Left lung (tissue), 10 donors: ENCODE data around the gene ASTN2. TPM values are rescaled to one million over a fixed set of nuclear protein-coding genes. Genes with fewer than 3 reads are reported as not detected.

Source experiments
- ATAC-seq: fragments of 200-7000 bp; cut with Tn5 transposase; one replicate; pipeline ENCODE4 v1.9.1; 2020; ENCODE audit warnings: moderate library complexity
- DNase-seq, 4 donors: peaks; one replicate each; pipeline ENCODE4 v3.0.0-alpha.2; 2013 to 2020
- H3K27ac ChIP-seq, 2 donors: fragments of 200-600 bp; sonication (generic) in 1 of 2; one replicate each; pipeline versions ENCODE4 v1.5.0 to v1.8.0; 2020 to 2021
- H3K27me3 ChIP-seq, 2 donors: fragments of 200-600 bp; sonication (generic) in 1 of 2; one replicate each; pipeline versions ENCODE4 v1.5.0 to v1.8.0; 2020 to 2021
- H3K36me3 ChIP-seq, 2 donors: fragments of 200-600 bp; sonication (generic) in 1 of 2; one replicate each; pipeline versions ENCODE4 v1.5.0 to v1.8.0; 2020 to 2021
- H3K4me1 ChIP-seq, 2 donors: fragments of 200-600 bp; one replicate each; pipeline ENCODE4 v1.8.0; 2021
- H3K4me3 ChIP-seq, 2 donors: fragments of 200-600 bp; sonication (generic) in 1 of 2; one replicate each; pipeline versions ENCODE4 v1.5.0 to v1.8.0; 2020 to 2021; ENCODE audit warnings: mild to moderate bottlenecking in 1 of 2
- H3K9me3 ChIP-seq, 2 donors: fragments of 200-600 bp; sonication (generic) in 1 of 2; one replicate each; pipeline versions ENCODE4 v1.5.0 to v1.8.0; 2020 to 2021
- CTCF ChIP-seq, 2 donors: fragments of 200-600 bp; sonication (generic) in 1 of 2; IDR thresholded peaks; one replicate each; pipeline versions ENCODE4 v1.5.0 to v1.8.0; 2021; ENCODE audit warnings: antibody characterized with exemption in 2 of 2
- intact Hi-C, 2 donors: fragments of 100-400 bp; cut with DNase I; formaldehyde crosslinking; loops; one replicate each; pipeline versions ENCODE4 v1.11.2 to v1.14.2; 2022
- polyA plus RNA-seq, 6 donors: library from polyadenylated mRNA; unstranded; fragments of 120-200 nt; gene quantifications; one replicate each; pipeline ENCODE4 v1.2.1, GENCODE V29; 2013; ENCODE audit not compliant: insufficient read length in 6 of 6
- total RNA-seq, 2 donors: library from RNA; stranded (reverse); fragmentation: NEBNext Ultra II Directional; extraction: Animal tissue kit (Norgen Biotek cat#: 25700); gene quantifications; one replicate each; pipeline ENCODE4 v1.2.1, GENCODE V29; 2021
- donor health status: DM: no; HTN: yes; CAD: no.
- donor health status: DM: no; HTN: no; CAD: no.

Gene ASTN2
- total and polyA plus RNA-seq, 8 donors = 3.1 to 5.5 (median 4.5) TPM

- DNase-seq = no peak
- no peaks in the 10 kb centered on the region for H3K9me3 ChIP-seq
- no peak for ATAC-seq
- H3K4me3 ChIP-seq = no peak overlapping the region
- H3K27me3 ChIP-seq = no peaks in the 10 kb centered on the region
- no peak overlapping the region for H3K27ac ChIP-seq
- intact Hi-C loops = no loop called here
- H3K36me3 ChIP-seq = no peaks in the 10 kb centered on the region
- no peak for TF ChIP-seq CTCF (IDR thresholded peaks at IDR 0.05)
- no peaks in the 10 kb centered on the region for H3K4me1 ChIP-seq
Observed at GRCh38 chr9:117375956-117376355, 38.9 kb downstream of the ASTN2 start.

GRCh38 chr9:117374076-117374725 lies 40.7 kb downstream of the ASTN2 start:
- H3K27ac ChIP-seq = no peak overlapping the region
- intact Hi-C loops = no loop called here
- no peaks in the 10 kb centered on the region for H3K27me3 ChIP-seq
- DNase-seq (no peak), ATAC-seq (no peak)
- no peaks in the 10 kb centered on the region for H3K4me1 ChIP-seq
- H3K9me3 ChIP-seq = no peaks in the 10 kb centered on the region
- no peak for TF ChIP-seq CTCF (IDR thresholded peaks at IDR 0.05)
- H3K36me3 ChIP-seq = no peaks in the 10 kb centered on the region
- no peak overlapping the region for H3K4me3 ChIP-seq

GRCh38 chr9:117368684-117369230 lies 46.1 kb downstream of the ASTN2 start:
- no peak for TF ChIP-seq CTCF (IDR thresholded peaks at IDR 0.05)
- no peak for ATAC-seq

GRCh38 chr9:117365438-117365837 lies 49.4 kb downstream of the ASTN2 start:
- no peak overlapping the region for H3K4me3 ChIP-seq
- no peak for DNase-seq
- no peaks in the 10 kb centered on the region for H3K9me3 ChIP-seq
- H3K27me3 ChIP-seq = no peaks in the 10 kb centered on the region
- no peaks in the 10 kb centered on the region for H3K4me1 ChIP-seq
- no peaks in the 10 kb centered on the region for H3K36me3 ChIP-seq
- intact Hi-C loops = no loop called here
- no peak overlapping the region for H3K27ac ChIP-seq
- no peak for ATAC-seq
- no peak for TF ChIP-seq CTCF (IDR thresholded peaks at IDR 0.05)

More at GRCh38 chr9:117368684-117369230, 46.1 kb downstream of the ASTN2 start:
- no peak for DNase-seq
- Histone ChIP-seq H3K27ac (no peak overlapping the region), H3K4me1 (no peaks in the 10 kb centered on the region), H3K9me3 (no peaks in the 10 kb centered on the region), H3K4me3 (no peak overlapping the region), H3K27me3 (no peaks in the 10 kb centered on the region), H3K36me3 (no peaks in the 10 kb centered on the region)
- intact Hi-C loops = no loop called here

- no peaks in the 10 kb centered on the region for H3K9me3 ChIP-seq
- no peaks in the 10 kb centered on the region for H3K36me3 ChIP-seq
- H3K4me1 ChIP-seq = no peaks in the 10 kb centered on the region
- no peak overlapping the region for H3K4me3 ChIP-seq
- ATAC-seq (no peak), DNase-seq (no peak)
- no peak for TF ChIP-seq CTCF (IDR thresholded peaks at IDR 0.05)
- no peak overlapping the region for H3K27ac ChIP-seq
- intact Hi-C loops = no loop called here
- H3K27me3 ChIP-seq = no peaks in the 10 kb centered on the region
Observed at GRCh38 chr9:117363006-117363405, 51.9 kb downstream of the ASTN2 start.
